HG03442 (cell line): ENCODE data around the gene AQP12B.

Experiments used
- ATAC-seq: cut with Tn5 transposase; IDR thresholded peaks from one replicate; pipeline ENCODE4 v1.9.1; 2021; ENCODE audit warnings: mild to moderate bottlenecking, moderate library complexity; ENCODE audit not compliant: unreplicated experiment

Gene AQP12B

GRCh38 chr2:240650254-240650965 is 32.3 kb downstream of the AQP12B start:
- no peak for ATAC-seq

DNA sequence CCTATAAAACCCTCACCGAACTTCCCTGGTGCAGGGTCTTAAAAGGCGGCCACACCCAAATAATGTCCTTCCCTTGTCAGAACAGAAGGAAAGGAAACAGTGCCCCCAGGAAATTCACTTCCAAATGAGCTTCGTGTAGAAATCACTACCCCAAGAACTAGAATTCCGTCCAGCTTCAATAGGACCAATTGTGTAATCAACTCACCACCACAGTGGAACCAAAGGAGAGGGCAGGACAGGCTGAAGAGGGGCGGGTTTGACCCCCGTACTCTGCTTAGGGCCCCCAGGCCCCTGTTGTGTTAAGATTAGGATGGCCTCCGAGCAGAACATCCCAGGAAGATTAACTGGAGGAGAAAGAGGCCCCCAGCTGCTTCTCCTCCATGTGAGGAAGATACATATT is 33.4 kb downstream of the AQP12B start:
- ATAC-seq: no peak

DNA sequence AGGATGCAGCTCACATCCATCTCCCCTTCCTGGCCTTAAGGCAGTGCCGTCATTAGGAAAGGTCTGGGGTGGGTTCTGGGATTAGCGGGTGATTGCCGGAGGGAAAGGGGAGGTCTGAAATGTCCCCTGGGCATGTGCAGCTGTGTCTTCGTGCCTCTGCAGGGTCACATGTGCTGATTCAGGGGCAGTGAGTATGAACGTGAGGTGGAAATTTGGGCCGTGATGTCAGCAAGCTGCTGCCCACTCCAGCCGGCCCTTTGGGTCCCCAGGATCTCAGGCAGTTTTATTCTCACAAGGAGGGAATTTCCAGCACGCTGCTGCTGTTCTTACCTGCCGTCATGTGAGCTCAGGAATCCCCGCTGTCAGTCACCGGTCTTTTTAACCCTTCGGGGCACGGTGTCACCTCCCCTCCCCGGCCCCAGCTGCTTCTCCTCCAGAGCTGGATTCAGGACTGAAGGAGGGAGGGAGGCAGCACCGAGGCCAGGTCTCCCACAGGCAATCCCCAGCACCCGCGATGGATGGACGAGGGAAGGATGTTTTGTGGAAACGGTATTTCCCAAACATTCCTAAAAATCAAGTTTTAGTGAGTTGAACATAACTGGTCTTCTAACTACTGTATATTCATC is 33.9 kb downstream of the AQP12B start:
- ATAC-seq: no peak

DNA sequence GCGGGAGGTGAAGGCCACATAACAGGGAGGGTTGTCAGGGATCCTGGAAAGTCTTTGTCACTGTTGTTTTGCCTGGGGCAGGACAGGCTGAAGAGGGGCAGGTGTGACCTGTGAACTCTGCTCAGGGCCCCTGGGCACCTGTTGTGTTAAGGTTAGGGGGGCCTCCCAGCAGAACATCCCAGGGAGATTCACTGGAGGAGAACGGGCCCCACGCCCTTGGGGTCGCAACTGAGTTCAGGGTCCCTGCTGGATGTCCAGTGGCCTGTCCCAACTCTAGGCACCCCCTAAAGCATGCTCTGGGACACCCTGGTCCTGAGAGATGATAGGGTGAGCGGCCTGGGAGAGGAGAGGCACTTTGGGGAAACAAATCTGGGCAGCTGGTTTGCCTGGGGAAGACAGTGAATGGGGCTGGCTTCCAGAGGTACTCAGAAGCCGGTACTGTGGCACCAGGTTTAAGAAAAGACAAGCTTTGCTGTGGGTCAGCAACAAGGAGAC is 34.5 kb downstream of the AQP12B start:
- ATAC-seq: no peak

- no peak for ATAC-seq
These were observed 35.1 kb downstream of the AQP12B start for GRCh38 chr2:240647503-240648154.

DNA sequence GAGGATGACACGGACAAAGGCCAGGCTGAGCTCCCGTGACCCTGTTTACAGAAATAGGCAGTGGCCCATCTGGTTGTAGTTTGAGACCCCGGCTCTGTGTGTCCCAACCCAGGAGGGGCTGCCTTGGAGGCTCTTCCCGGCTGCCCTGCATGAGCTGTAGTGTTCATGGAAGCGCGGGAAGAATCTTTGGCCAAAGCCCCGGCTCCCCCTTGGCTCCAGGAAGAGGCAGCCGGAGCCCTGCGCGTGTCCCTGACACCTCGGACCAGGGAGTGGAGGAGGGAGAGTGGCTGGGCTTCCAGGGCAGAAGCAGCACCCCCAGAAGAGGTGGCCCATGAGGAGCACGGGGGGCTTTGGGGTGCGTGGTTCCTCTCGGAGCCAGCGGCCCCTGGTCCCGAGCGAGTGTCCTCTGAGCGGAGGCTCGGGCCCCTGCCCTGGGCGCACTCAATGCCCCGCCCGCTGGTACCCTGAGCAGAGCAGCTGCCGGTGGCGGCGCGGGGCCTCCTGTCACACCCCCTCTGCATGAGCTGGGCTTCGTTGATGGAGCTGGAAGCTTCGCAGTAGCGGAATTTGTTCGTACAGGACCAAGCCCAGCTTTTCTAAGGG is 35.7 kb downstream of the AQP12B start:
- ATAC-seq: no peak

DNA sequence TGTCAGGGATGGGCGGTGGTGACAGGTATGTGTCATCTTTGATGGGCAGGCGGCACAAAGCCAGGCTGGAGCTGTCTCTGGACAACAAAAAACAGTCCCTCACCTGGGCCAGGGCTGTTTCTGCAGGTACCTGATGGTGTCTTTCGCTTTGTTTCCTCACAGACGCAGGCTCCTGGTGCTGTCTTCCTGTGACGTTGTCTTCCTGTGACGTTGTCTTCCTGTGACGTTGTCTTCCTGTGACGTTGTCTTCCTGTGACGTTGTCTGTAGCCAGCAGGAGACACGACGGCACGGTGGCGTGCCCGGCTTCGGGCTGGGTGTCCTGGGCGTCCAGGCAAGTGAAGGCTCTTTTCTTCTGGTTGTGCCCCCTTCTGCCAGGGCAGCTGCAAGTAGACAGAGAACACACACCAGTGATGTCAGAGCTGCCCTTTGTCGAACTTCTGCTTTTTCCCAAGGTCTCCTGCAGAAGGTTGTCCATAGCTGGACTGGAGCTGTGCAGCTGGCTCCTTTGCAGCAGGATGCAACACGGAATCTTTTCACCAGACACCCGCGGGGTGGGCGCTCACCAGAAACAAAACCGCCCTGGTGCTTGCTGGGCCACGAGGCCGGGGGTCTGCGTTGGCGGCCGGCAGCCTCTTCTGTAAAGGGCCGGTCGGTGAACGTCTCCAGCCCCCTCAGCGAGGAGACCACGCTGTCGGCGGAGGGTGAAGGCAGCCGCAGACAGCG is 36.3 kb downstream of the AQP12B start:
- no peak for ATAC-seq

DNA sequence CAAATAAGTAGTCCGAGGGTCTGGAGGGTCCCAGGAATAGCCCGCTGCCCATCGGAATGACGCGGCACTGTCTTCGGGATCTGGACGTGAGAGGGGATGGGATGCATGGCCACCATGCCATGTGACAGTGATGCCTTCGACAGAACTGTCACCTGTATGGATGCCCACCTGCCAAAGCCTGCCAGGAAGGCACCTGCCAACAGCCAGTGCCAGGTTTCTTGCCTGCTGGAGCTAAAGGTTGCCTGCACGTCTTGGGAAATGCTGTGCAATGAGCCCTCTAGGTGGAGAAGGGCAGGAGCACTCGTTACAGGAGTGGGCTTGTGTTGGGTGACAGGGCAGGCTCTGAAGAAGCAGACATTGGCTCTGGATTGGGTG is 36.9 kb downstream of the AQP12B start:
- ATAC-seq: no peak

GRCh38 chr2:240645346-240645745 is 37.3 kb downstream of the AQP12B start:
- ATAC-seq: no peak

DNA sequence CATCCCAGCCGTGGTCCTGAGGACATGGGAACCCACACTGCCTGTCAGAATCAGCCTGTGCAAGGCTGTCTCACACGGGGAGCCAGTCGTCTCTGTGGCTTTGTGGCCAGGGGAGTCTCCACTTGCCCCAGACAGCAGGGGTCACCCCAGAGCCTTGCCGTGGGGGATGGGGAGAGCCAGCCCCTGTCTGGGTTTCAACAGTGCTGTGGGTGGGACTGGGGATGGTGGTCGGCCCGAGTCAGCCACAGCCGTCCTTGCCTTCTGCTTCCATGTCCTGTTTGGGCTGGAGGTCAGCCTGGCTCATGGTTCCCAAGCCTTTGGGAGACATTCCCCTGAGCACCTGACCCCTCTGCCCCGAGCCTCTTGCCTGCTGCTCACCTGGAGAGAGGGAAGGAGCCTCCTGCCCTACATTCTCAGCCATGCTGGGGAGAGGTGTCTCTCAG is 37.8 kb downstream of the AQP12B start:
- ATAC-seq: no peak

DNA sequence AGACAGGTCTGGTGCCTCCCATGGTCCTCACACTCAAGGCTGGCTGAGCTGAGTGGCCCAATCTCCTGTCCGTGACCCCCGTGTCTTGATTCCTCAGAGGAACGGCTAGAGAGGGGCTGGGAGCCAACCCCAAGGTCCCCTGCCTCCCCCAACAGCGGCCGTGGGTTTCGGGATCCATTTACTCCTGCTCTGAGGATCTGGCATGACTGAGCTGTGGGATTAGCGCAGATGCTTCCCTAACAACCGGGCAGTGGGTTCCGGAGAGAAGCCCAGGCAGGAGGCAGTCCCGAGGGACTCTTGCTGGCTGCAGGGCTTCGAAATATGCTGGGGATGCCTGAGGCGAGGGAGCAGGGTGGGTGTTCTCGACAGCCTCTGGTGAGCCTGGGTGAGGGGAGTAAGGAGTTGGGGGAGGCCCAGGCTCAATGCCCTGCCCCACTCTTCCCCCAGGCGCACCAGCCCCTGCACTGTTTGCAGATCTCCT is 38.5 kb downstream of the AQP12B start:
- no peak for ATAC-seq

GRCh38 chr2:240643811-240644150 is 38.9 kb downstream of the AQP12B start:
- no peak for ATAC-seq

DNA sequence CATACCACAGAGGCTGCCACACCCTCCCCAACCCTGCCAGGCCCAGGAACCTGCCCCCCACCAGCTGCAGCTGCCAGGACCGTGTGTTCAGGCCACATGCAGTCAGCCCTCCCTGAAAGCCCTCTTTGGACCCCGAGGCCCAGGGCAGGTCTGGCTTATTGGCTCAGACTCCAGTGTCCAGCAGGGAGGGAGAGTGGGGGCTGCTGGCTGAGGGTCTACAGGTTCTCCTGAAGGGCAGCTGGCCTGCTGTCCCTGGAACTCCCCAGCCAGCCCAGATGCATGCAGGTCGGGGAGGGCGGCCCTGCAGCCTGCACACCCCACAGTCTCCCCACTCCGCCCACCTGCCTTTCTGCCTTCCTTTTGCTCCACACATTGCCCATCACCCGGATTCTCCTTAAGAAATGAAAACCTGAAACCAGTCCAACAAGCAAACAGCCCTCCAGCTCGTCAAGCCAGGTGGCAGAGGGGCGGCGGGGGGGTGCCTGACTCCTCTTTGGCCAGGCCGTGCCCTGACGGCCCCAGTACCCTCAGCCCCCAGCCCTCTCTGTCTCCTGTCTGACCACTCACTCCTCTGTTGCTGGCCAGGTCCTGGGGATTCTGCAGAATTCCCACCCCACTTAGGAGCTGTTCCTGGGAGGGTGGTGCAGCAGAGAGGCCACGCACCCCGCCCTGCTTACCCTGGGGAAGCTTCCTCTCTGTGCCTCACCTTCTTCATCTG is 39.4 kb downstream of the AQP12B start:
- ATAC-seq: no peak

DNA sequence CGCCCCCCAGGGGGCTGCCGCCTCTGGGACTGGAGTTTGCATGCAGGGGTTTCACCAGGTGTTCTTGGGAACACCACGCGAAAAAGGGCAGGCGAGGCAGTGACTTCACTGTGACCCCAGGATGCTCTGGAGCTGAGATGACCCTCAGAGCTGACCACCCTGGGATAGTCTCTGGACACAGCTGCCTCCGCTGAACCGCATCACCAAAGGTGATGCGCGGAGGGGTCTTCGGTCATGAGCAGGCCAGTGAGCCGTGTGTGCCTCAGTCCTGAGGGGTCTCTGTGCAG is 39.9 kb downstream of the AQP12B start:
- ATAC-seq: no peak

GRCh38 chr2:240642061-240642805 is 40.5 kb downstream of the AQP12B start:
- no peak for ATAC-seq

DNA sequence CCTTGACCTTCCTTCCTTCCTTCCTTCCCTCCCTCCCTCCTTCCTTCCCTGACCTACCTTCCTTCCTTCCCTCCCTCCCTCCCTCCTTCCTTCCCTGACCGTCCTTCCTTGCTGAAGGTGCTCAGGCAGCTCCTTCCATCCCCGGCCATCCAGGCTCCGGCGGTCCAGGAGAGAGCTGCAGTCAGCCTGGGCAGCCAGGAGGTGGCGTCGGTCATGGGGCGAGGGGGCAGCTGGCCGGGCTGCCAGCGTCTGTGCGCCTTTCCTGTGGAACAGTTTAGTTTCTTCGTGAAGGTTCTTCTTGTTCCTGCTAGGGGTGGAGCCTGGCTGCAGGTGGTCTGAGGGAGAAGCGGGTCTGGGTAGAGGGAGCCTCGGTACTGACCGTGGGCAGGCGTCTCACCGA is 41.7 kb downstream of the AQP12B start:
- ATAC-seq: no peak

DNA sequence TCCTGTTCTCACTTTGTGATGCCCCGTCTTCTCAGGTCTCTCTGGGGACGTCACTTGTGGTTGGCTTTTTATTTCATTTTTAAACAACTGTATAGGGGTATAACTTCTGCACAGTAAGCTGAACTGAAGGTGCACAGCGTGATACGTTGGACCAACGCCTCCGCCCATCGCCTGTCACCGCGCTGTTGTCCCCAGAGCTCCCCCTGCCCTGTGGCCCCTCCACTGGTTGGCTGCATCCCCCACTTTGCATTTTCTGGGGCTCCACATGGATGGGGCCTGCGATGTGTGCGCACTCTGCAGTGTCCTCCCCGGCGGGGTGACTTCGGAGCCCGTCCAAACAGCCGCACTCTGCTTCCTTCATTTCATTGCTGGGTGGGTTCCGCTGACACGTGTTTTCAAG is 43.1 kb downstream of the AQP12B start:
- ATAC-seq: no peak

DNA sequence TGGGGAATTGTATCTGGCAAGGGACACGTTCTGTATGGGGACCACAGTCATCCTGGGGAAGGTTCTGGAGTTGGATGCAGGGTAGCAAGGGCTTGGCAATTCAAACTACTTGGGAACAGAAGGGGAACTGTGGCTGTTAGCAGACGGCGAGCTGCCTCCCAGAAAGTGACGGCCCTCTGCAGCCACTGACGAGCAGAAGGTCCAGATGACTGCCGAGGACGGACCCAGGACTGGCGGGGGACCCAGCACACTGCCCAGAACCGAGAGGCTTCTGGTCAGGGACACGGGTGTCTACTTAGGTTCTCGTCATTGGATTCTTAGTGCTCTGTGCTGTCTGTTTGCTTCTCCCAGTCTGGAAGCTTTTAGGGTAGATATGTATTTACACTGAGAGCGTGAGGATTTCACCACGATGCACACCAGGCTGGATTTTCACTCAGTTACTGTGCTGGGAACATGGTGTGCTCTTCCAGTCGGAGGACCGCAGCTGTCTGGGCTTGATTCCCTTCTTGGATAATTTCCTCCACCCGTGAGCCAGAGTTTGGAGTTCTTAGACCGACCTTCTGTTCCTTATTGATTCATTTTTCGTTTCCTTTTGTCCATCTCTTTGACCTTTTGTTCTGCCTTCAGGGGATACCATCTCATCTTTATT is 44.0 kb downstream of the AQP12B start:
- no peak for ATAC-seq

DNA sequence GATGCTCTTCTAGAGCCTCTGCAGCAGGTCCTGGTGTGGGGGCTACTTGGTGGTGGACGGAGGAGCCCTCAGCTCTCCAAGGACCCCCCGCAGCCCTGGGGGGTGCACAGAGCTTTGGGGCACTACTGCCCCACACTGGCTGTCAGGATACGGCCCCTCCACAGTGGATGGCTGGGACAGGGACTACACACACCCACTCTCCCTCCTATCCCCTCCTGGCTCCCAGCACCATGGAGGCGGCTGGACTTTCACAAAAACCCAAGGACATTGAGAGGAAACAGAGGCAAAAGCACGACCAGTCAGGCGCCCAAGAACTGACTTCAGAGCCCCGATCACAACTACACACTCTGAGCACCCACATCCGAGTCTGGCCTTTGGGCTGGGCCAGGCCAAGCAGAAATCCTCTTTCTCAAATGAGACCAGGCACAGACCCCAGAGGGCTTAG is 44.8 kb downstream of the AQP12B start:
- no peak for ATAC-seq
